Right cardiac atrium (tissue), 5 donors: ENCODE measurements around the gene CHST9. TPM values are rescaled to one million over a fixed set of nuclear protein-coding genes. Genes with fewer than 3 reads are reported as not detected.
"Not testable (repeated sequence)": the region's sequence is repeated elsewhere in the genome, so short reads cannot be mapped to it uniquely, and the experiment has no call there.

Source experiments
- ATAC-seq, 2 donors: fragments of 200-7000 bp; cut with Tn5 transposase; one replicate each; pipeline versions ENCODE4 v1.8.0 to v1.9.1; 2020; ENCODE audit warnings: moderate library complexity in 2 of 2, mild to moderate bottlenecking in 1 of 2
- DNase-seq, 3 donors: peaks; one replicate each; pipeline ENCODE4 v3.0.0-alpha.2; 2020
- H3K27ac ChIP-seq: one replicate; pipeline ENCODE4 v1.5.1; 2013; ENCODE audit warnings: mild to moderate bottlenecking, low read length, control low read depth, moderate library complexity
- H3K27me3 ChIP-seq: one replicate; pipeline ENCODE4 v1.6.1; 2013; ENCODE audit not compliant: control insufficient read depth, insufficient read depth
- H3K4me1 ChIP-seq: one replicate; pipeline ENCODE4 v1.6.1; 2013; ENCODE audit warnings: low read length; ENCODE audit not compliant: control insufficient read depth, insufficient read depth
- H3K4me3 ChIP-seq: one replicate; pipeline ENCODE4 v1.5.1; 2013; ENCODE audit warnings: low read length, control low read depth
- H3K9me3 ChIP-seq: one replicate; pipeline ENCODE4 v1.6.1; 2013; ENCODE audit warnings: low read length; ENCODE audit not compliant: control insufficient read depth
- WGBS: extraction: QIAGEN DNeasy Blood & Tissue Kit; methylation state at CpG from one replicate; pipeline ENCODE4 v1.1.7; 2013; 5-methylcytosine and 5-hydroxymethylcytosine counted together
- intact Hi-C, 4 donors: fragments of 100-400 bp; cut with DNase I; formaldehyde crosslinking; loops; one replicate each; pipeline versions ENCODE4 v1.11.0 to v1.14.0; 2022 to 2023
- polyA plus RNA-seq: library from polyadenylated mRNA; stranded (reverse); fragments of 200-250 nt; gene quantifications from one replicate; pipeline ENCODE4 v1.2.3, GENCODE V29; 2013
- total RNA-seq, 4 donors: library from RNA; stranded (reverse); fragmentation: NEBNext Ultra II Directional; extraction: Animal tissue kit (Norgen Biotek cat#: 25700); gene quantifications; one replicate each; pipeline ENCODE4 v1.2.1, GENCODE V29; 2021
- donor health status: healthy with polysubstance abuse.
- donor health status: DM: no; HTN: yes; CAD: no.
- donor health status: DM: no; HTN: no; CAD: no.
- donor health status: DM: no; HTN: yes; CAD: no; lungs with severe emphysema.
- donor health status: DM: yes; HTN: yes; CAD: no.

The CHST9 gene
- total and polyA plus RNA-seq, 5 donors = 0.21 to 1.3 (median 0.57) TPM

DNA sequence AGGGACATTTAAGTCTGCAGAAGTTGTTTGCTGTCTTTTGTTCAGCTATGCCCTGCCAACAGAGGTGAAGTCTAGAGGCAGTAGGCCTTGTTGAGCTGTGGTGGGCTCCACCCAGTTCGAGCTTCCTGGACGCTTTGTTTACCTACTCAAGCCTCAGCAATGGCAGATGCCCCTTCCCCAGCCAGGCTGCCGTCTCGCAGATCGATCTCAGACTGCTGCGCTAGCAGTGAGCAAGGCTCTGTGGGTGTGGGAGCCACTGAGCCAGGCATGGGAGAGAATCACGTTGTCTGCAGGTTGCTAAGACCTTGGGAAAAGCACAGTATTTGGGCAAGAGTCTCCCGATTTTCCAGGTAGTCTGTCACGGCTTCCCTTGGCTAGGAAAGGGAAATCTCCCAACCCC is 91.8 kb downstream of the CHST9 start:
- ATAC-seq, H3K4me1 ChIP-seq, H3K4me3 ChIP-seq, DNase-seq, H3K27ac ChIP-seq, H3K27me3 ChIP-seq, intact Hi-C loops, H3K9me3 ChIP-seq: not testable (repeated sequence)
- 78% methylated on average over 9 of the region's 9 CpGs for WGBS

DNA sequence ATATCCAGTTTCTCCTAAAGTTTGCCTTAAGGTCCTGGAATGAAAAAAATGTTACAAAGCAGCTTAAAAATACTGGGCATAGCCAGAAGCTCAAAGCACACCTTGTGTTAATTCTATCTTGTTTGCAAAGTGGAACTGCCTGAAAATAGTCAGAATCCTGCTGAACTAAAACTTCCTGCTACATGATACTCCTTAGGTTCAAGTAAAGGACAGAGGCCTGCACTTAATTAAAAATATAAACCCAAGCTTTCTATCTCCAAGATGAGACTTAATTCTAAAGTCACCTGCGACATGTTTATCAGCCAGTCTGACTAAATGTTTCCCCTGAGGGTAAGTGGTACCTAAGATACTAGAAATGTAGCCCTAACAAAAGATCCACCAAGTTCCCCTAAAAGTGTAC is 103.4 kb downstream of the CHST9 start:
- Histone ChIP-seq H3K27ac (no peak overlapping the region), H3K4me3 (no peak overlapping the region), H3K9me3 (no peaks in the 10 kb centered on the region), H3K27me3 (no peaks in the 10 kb centered on the region), H3K4me1 (no peaks in the 10 kb centered on the region)
- ATAC-seq (no peak), DNase-seq (no peak)
- intact Hi-C loops = no loop called here
- WGBS = 67% methylated on average over 1 of the region's 1 CpG

DNA sequence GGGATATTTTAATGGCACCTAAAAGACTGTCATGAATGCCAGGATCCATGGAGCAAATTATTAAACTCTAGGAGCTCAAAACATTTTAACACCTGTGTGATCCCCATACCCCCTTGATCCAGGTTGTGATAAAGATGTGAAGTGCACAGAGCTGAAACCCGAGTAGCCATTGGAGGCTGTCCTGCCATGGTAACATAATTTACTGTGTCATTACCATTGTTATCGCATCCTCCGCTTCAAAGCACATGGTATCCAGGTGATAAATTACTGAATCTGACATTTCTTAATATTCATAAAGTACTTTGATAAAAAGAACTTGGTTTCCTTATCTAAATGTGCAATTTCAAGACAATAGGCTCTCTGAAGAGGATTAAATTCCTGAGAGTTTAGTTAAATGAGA is 109.3 kb downstream of the CHST9 start:
- no peak for ATAC-seq
- WGBS = 76% methylated on average over 3 of the region's 3 CpGs
- no peaks in the 10 kb centered on the region for H3K9me3 ChIP-seq
- H3K4me1 ChIP-seq = no peaks in the 10 kb centered on the region
- no peak for DNase-seq
- no peak overlapping the region for H3K27ac ChIP-seq
- no peak overlapping the region for H3K4me3 ChIP-seq
- no peaks in the 10 kb centered on the region for H3K27me3 ChIP-seq
- intact Hi-C loops = no loop called here

DNA sequence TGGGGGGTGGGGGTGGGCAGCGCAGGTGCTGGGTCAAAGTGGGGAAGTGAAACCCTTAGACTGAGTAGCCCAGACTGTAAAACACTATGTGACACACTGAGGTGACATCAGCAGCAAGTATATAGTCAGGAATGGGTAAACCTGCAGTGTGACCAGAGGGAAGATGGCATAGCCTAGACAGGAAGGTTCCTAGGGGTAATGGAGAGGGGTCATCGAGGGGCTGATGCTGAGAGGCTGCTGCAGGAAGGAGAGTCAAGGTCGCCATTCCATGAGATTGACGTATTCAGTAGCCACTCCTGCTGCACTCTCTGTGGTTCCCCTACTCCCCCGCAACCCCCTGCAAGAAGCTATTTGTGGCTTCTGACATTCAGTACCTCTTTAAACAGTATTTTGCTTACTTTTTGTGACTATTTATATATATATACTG is 111.7 kb downstream of the CHST9 start:
- 68% methylated on average over 5 of the region's 5 CpGs for WGBS
- no peak for ATAC-seq
- intact Hi-C loops = no loop called here

DNA sequence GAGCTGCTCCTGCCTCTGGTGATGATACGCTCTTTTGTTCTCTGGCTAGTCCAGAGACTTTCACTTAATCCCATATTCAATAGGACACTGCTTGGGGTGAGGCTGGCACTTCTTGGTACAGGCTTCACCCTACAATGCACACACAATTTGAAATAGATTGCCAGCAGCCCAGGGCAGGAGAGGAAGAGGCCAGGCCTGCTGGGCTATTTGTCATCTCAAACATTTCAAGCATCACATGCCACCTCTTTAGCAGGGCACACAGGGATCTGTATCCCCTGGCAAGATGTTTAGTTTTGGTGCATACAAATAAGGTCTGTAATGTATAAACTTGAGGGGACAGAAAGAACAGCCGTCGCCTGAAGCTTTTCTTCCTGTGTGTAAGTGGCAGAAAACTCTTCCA is 120.4 kb downstream of the CHST9 start:
- 83% methylated on average over 3 of the region's 3 CpGs for WGBS
- no peak for DNase-seq
- Histone ChIP-seq H3K4me3 (no peak overlapping the region), H3K27ac (peak overlapping the region; percentile 58), H3K9me3 (no peaks in the 10 kb centered on the region), H3K4me1 (peaks cover 3% of the 10 kb centered on the region), H3K27me3 (no peaks in the 10 kb centered on the region)
- peak in 1 of 2 donors; percentile 65 for ATAC-seq
- intact Hi-C loops = no loop called here

More for the DNA sequence above, 111.7 kb downstream of the CHST9 start:
- Histone ChIP-seq H3K27ac (no peak overlapping the region), H3K4me1 (no peaks in the 10 kb centered on the region), H3K4me3 (no peak overlapping the region), H3K9me3 (no peaks in the 10 kb centered on the region), H3K27me3 (no peaks in the 10 kb centered on the region)
- DNase-seq = no peak

- no peak for ATAC-seq
- 87% methylated on average over 2 of the region's 2 CpGs for WGBS
- Histone ChIP-seq H3K4me1 (peaks cover 3% of the 10 kb centered on the region), H3K9me3 (no peaks in the 10 kb centered on the region), H3K27me3 (no peaks in the 10 kb centered on the region), H3K4me3 (no peak overlapping the region), H3K27ac (no peak overlapping the region)
- intact Hi-C loops = no loop called here
- no peak for DNase-seq
Measured at GRCh38 chr18:27062802-27063201, 122.3 kb downstream of the CHST9 start.

GRCh38 chr18:27061488-27062095 is 123.5 kb downstream of the CHST9 start:
- peaks cover 3% of the 10 kb centered on the region for H3K4me1 ChIP-seq
- no peaks in the 10 kb centered on the region for H3K9me3 ChIP-seq
- WGBS = 87% methylated on average over 7 of the region's 7 CpGs
- ATAC-seq (no peak), DNase-seq (no peak)
- no peaks in the 10 kb centered on the region for H3K27me3 ChIP-seq
- no peak overlapping the region for H3K4me3 ChIP-seq
- intact Hi-C loops = no loop called here
- H3K27ac ChIP-seq = no peak overlapping the region

- no peaks in the 10 kb centered on the region for H3K4me1 ChIP-seq
- DNase-seq = peak in 1 of 3 donors; percentile 64
- H3K4me3 ChIP-seq = no peak overlapping the region
- intact Hi-C loops = no loop called here
- peak; percentile 95 to 97 for ATAC-seq
- peak overlapping the region; percentile 98 for H3K27ac ChIP-seq
- H3K27me3 ChIP-seq = no peaks in the 10 kb centered on the region
- no peaks in the 10 kb centered on the region for H3K9me3 ChIP-seq
- WGBS = 32% methylated on average over 11 of the region's 11 CpGs
Measured at GRCh38 chr18:27057519-27058234, 127.4 kb downstream of the CHST9 start.

DNA sequence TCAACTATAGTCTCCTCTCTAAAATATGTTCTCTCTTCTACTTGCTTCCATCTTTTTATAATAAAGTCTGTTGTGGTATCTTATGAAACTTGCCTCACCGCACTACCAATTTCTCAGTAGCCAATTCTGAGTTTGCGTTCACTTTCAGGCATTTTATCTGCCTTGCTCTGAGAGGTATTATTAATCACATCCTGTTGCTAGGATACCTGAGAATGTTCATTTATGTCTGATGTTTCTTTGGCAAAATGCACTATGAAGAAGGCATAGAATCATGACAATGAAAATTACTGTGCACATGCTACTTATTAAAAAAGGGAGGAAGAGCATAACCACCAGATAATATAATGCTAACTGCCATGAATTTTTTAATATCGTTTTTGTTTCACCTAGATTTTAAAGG is 130.2 kb downstream of the CHST9 start:
- intact Hi-C loops = no loop called here
- no peak for DNase-seq
- ATAC-seq = no peak
- H3K4me3 ChIP-seq = no peak overlapping the region
- H3K9me3 ChIP-seq = no peaks in the 10 kb centered on the region
- 67% methylated on average over 3 of the region's 3 CpGs for WGBS
- no peak overlapping the region for H3K27ac ChIP-seq
- H3K27me3 ChIP-seq = no peaks in the 10 kb centered on the region
- peaks cover 2% of the 10 kb centered on the region for H3K4me1 ChIP-seq

DNA sequence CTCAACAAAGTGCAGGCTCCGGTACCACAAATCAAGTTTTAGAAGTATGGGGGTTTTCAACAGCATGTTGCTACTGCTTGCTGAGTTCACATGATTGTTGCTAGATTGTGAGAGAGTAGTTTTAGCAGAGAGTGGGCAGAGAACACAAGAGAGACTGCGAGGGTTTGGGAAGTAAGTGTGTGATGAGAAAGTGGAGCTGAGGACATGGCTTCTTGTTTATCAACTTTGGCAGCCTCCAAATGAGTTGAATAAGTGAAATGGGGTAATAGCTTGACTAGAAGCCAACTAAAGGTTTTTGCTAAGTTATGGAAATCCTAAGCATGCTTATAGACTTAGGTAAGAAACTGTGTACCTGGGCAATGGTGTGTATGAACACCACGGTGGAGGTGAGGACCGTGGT is 135.1 kb downstream of the CHST9 start:
- ATAC-seq (peak; percentile 50 to 57), DNase-seq (no peak)
- no peak overlapping the region for H3K4me3 ChIP-seq
- intact Hi-C loops = no loop called here
- 64% methylated on average over 4 of the region's 4 CpGs for WGBS
- H3K4me1 ChIP-seq = peaks cover 2% of the 10 kb centered on the region
- H3K27me3 ChIP-seq = no peaks in the 10 kb centered on the region
- no peaks in the 10 kb centered on the region for H3K9me3 ChIP-seq
- H3K27ac ChIP-seq = no peak overlapping the region

- H3K9me3 ChIP-seq = no peaks in the 10 kb centered on the region
- H3K4me3 ChIP-seq = no peak overlapping the region
- intact Hi-C loops = no loop called here
- ATAC-seq (no peak), DNase-seq (no peak)
- WGBS = 86% methylated on average over 3 of the region's 3 CpGs
- no peak overlapping the region for H3K27ac ChIP-seq
- H3K27me3 ChIP-seq = no peaks in the 10 kb centered on the region
- H3K4me1 ChIP-seq = peaks cover 2% of the 10 kb centered on the region
Measured at GRCh38 chr18:27045342-27045741, 139.8 kb downstream of the CHST9 start.
